ENCODE measurements around the gene MAP1LC3B. TPM values are rescaled to one million over a fixed set of nuclear protein-coding genes. Genes with fewer than 3 reads are reported as not detected.

Gene MAP1LC3B
- total RNA-seq, 1 donor from 2014 or later, result 136 TPM

DNA sequence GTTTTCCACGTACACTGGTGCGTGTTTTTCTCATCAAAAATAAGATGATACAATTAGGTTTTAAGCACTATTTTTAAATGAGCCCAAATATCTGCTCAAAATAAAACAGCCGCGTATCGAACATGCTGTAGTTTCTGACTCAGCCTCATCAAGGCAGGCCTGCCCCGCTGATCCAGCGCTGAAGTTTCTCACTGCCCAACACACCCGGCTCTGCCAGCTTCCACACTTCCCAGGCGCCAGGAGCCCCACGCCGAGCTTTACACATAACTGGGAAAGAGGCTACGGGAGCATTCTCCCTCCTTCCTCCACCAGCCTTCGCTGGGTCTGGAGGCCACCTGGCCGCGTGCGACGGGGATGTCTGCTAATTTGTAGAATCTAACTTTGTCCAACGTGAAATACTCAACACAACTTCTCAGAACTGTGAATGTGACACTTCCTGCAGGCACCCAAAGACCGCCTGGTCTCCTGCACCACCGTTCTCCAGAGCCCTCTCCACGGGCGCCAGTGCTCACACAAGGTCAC is 42.1 kb downstream of the MAP1LC3B start:
- TF ChIP-seq, protein P1, sequence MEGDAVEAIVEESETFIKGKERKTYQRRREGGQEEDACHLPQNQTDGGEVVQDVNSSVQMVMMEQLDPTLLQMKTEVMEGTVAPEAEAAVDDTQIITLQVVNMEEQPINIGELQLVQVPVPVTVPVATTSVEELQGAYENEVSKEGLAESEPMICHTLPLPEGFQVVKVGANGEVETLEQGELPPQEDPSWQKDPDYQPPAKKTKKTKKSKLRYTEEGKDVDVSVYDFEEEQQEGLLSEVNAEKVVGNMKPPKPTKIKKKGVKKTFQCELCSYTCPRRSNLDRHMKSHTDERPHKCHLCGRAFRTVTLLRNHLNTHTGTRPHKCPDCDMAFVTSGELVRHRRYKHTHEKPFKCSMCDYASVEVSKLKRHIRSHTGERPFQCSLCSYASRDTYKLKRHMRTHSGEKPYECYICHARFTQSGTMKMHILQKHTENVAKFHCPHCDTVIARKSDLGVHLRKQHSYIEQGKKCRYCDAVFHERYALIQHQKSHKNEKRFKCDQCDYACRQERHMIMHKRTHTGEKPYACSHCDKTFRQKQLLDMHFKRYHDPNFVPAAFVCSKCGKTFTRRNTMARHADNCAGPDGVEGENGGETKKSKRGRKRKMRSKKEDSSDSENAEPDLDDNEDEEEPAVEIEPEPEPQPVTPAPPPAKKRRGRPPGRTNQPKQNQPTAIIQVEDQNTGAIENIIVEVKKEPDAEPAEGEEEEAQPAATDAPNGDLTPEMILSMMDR (IDR thresholded peaks at IDR 0.05; ENCODE audit: insufficient read depth, low read length, poor library complexity, severe bottlenecking), result no peak
- H3K27me3 ChIP-seq (ENCODE audit: control insufficient read depth, insufficient read depth, low read length), result no peaks in the 10 kb centered on the region
- no peak for DNase-seq (ENCODE audit: low read depth)
- H3K4me3 ChIP-seq (ENCODE audit: low read depth, low read length), result no peak overlapping the region
- H3K36me3 ChIP-seq (ENCODE audit: control insufficient read depth, insufficient read depth, low read length), result peaks cover 4% of the 10 kb centered on the region

DNA sequence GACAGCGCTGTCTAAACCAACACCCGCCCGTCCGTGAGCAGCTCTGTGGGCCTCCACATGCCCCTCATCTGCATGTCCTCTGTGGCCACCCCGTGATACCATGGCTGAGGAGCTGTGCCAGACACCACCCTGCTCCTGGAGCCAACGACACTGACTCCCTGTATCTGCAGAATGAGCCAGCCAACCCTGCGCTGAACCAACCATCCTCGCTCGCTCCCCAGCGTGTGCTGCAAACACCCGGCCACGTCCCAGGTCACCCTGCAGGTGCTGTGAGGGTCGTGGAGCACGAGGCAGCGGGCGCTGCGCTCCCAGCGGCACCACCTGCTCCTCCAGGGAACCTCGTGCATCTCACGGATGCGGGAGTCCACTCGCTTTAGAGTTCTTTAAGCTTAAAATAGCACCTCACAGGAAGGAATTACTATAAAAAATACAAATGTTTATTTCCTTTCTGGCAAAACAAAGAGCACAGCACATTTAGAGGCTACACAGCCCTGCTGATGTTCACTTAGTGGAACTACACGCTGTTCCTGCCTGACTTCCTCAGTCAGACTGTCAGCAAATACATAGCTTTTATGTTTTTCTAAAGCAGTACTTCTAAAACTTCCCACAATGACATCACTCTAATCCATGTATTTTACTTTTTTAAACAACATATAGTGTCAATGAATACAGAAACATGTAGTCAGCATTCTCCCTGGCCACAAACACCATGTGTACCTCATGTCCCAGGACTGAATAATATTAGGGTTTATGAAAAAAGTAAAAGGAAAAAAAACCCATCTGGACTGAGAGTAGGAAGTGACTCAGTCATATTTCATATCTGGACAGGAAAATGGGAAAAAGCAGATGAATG is 43.5 kb downstream of the MAP1LC3B start:
- Histone ChIP-seq H3K36me3 (ENCODE audit: control insufficient read depth, insufficient read depth, low read length) (peaks cover 3% of the 10 kb centered on the region), H3K27me3 (ENCODE audit: control insufficient read depth, insufficient read depth, low read length) (no peaks in the 10 kb centered on the region), H3K4me3 (ENCODE audit: low read depth, low read length) (no peak overlapping the region)
- TF ChIP-seq, protein P1 (IDR thresholded peaks at IDR 0.05; ENCODE audit: insufficient read depth, low read length, poor library complexity, severe bottlenecking), result no peak
- no peak for DNase-seq (ENCODE audit: low read depth)

DNA sequence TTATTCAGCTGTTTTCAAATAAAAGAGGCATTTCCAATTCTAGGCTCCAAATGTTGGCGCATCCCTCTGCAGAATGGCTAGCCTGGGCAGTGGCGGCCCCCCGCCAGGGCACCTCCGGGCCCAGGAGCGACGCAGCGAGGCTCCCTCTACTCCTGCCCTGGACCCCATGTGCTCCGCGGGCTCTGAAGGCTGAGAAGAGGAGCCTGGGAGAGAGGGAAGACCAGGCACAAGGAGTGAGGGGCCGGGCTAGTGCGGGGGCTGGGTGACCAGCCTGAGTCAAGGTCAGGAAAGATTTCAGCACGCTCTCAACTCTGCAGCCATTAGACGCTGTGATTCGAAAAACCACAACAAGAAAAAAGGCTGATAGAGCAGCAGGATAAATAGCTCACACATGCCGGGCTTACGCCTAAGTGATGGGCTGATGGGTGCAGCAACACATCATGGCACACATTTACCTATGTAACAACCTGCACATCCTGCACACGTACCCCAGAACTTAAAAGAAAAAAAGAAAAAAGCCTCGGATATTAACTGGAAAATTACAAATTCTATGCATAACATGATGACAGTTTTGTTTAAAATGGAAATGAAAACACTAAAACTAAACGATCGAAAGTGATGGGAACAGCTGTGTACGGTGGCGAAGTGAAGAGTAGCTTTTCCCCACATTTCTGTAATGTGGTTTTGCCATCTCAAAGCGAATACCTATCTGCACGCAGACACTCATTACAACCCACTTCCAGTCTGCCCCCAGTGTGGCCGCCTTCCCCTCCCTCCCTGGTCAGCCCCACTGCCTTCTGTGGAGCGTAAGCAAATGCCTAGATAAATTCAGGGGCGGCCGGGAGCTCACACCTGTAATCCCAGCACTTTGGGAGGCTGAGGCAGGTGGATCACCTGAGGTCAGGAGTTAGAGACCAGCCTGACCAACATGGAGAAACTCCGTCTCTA is 44.4 kb downstream of the MAP1LC3B start:
- H3K4me3 ChIP-seq (ENCODE audit: low read depth, low read length), result no peak overlapping the region
- no peaks in the 10 kb centered on the region for H3K27me3 ChIP-seq (ENCODE audit: control insufficient read depth, insufficient read depth, low read length)
- DNase-seq (ENCODE audit: low read depth), result no peak
- TF ChIP-seq, protein P1 (IDR thresholded peaks at IDR 0.05; ENCODE audit: insufficient read depth, low read length, poor library complexity, severe bottlenecking), result no peak
- H3K36me3 ChIP-seq (ENCODE audit: control insufficient read depth, insufficient read depth, low read length), result peaks cover 3% of the 10 kb centered on the region

DNA sequence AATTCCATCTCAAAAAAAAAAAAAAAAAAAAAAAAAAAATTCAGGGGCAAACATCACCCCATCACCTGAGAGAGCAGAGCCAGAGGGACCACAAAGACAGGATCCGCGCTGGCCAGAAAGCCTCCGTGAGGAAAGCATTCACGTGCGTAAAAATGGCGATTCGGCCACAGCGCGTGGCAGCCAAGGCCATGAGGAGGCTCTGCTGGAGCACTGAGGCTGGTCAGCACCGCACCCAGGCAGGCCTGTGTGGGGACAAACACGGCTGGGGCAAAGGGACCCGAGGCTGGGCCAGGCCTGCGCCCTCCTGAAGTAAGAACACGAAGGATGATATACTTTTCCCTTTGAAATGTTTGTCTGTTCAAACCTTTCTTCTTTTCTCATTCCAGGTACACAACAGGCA is 45.2 kb downstream of the MAP1LC3B start:
- Histone ChIP-seq H3K27me3 (ENCODE audit: control insufficient read depth, insufficient read depth, low read length) (no peaks in the 10 kb centered on the region), H3K4me3 (ENCODE audit: low read depth, low read length) (no peak overlapping the region), H3K36me3 (ENCODE audit: control insufficient read depth, insufficient read depth, low read length) (no peaks in the 10 kb centered on the region)
- no peak for DNase-seq (ENCODE audit: low read depth)
- TF ChIP-seq, protein P1 (IDR thresholded peaks at IDR 0.05; ENCODE audit: insufficient read depth, low read length, poor library complexity, severe bottlenecking), result no peak

DNA sequence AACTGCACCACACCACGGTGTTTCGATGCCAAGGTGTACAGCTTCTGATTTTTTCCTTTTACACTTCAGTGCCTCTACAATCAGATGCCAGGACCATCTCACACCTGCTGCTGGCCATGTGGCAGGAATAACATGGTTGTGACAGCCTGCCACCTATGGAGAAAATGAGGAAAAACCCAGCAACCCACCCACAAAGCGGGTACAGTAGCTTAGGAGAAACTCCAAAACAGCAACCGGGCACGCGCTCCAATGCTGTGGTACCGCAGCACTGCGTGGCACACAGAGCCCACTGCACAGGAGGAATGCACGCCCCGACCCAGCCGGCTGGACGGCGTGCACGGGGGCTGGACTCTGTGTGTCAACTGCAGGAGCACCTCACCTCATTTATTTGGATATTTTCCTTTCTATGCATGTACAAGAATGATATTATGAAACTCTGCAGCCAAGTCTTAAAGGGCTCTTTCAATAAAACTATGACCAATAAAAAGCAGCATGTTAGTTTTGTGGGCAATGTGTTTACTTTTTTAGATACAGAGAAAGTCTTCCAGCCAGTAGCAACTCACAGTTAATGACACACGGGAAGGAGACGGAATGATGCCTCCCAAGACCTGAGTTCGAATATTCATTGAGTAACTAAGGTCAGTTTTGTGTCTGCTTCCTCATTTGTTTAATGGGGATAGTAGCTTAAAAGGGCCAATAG is 45.9 kb downstream of the MAP1LC3B start:
- Histone ChIP-seq H3K4me3 (ENCODE audit: low read depth, low read length) (no peak overlapping the region), H3K27me3 (ENCODE audit: control insufficient read depth, insufficient read depth, low read length) (no peaks in the 10 kb centered on the region), H3K36me3 (ENCODE audit: control insufficient read depth, insufficient read depth, low read length) (no peaks in the 10 kb centered on the region)
- TF ChIP-seq, protein P1 (IDR thresholded peaks at IDR 0.05; ENCODE audit: insufficient read depth, low read length, poor library complexity, severe bottlenecking), result no peak
- DNase-seq (ENCODE audit: low read depth), result no peak

Measured in kidney epithelial cell (primary cell).